IMR-90 (cell line): ENCODE data around the gene SMAD7. TPM values are rescaled to one million over a fixed set of nuclear protein-coding genes. Genes with fewer than 3 reads are reported as not detected.

Source experiments
- ATAC-seq: fragments of 200-7000 bp; cut with Tn5 transposase; 2 replicates; pipeline ENCODE4 v1.9.1; 2020; ENCODE audit warnings: low read depth, mild to moderate bottlenecking, moderate library complexity
- BruUV-seq: library from RNA; stranded (reverse); fragments of 400-500 nt; replicated peaks from 2 replicates; lab custom pipeline; 2021; lab: Mats Ljungman, UMichigan
- CTCF ChIA-PET: fragments of 300-600 bp; formaldehyde crosslinking; extraction: SDS; loops from one replicate; lab custom pipeline; 2021; ENCODE audit warnings: antibody characterized with exemption; lab: Yijun Ruan, JAX
- POLR2A ChIA-PET: fragments of 300-600 bp; sonication (Branson Sonifier 250); formaldehyde crosslinking; loops from one replicate; lab custom pipeline; 2022; ENCODE audit warnings: antibody characterized with exemption; ENCODE audit not compliant: unreplicated experiment; lab: Charles Lee
- DNase-seq: peaks from one replicate; pipeline ENCODE4 v3.0.0; 2013
- H2AFZ ChIP-seq: replicated peaks from 2 replicates; pipeline ENCODE3; 2013; ENCODE audit warnings: low read length, mild to moderate bottlenecking; ENCODE audit not compliant: poor library complexity
- H2AK5ac ChIP-seq: 2 replicates; pipeline ENCODE4 v1.6.1; 2013; ENCODE audit warnings: low read depth, low read length, inconsistent platforms
- H2AK9ac ChIP-seq: replicated peaks from 2 replicates; pipeline ENCODE3; 2013; ENCODE audit warnings: mild to moderate bottlenecking, low read depth, low read length, moderate library complexity; ENCODE audit not compliant: poor library complexity
- H2BK120ac ChIP-seq: 2 replicates; pipeline ENCODE4 v1.6.1; 2013; ENCODE audit warnings: low read depth, low read length, inconsistent platforms
- H2BK15ac ChIP-seq: 3 replicates; pipeline ENCODE4 v1.6.1; 2013; ENCODE audit warnings: low read depth, low read length, inconsistent platforms
- H2BK20ac ChIP-seq: 2 replicates; pipeline ENCODE4 v1.6.1; 2013; ENCODE audit warnings: low read depth, mild to moderate bottlenecking, inconsistent platforms, low read length, moderate library complexity
- H2BK5ac ChIP-seq: 2 replicates; pipeline ENCODE4 v1.6.1; 2013; ENCODE audit warnings: mild to moderate bottlenecking, low read depth, low read length, inconsistent platforms; ENCODE audit not compliant: poor library complexity, severe bottlenecking
- H3K14ac ChIP-seq: replicated peaks from 2 replicates; pipeline ENCODE4 v1.6.1; 2013; ENCODE audit warnings: low read depth, low read length, inconsistent platforms
- H3K18ac ChIP-seq: 2 replicates; pipeline ENCODE4 v1.6.1; 2013; ENCODE audit warnings: low read depth, low read length, control low read depth
- H3K23ac ChIP-seq: 2 replicates; pipeline ENCODE4 v1.6.1; 2013; ENCODE audit warnings: low read depth, low read length, inconsistent platforms
- H3K27ac ChIP-seq: 2 replicates; pipeline ENCODE4 v1.5.1; 2013; ENCODE audit warnings: mild to moderate bottlenecking, control low read depth, low read length; ENCODE audit not compliant: insufficient read depth
- H3K27me3 ChIP-seq: 2 replicates; pipeline ENCODE4 v1.6.1; 2013; ENCODE audit warnings: low read length; ENCODE audit not compliant: control insufficient read depth, insufficient read depth
- H3K36me3 ChIP-seq: 2 replicates; pipeline ENCODE4 v1.6.1; 2013; ENCODE audit warnings: low read length, mixed read lengths; ENCODE audit not compliant: control insufficient read depth, insufficient read depth
- H3K4ac ChIP-seq: 2 replicates; pipeline ENCODE4 v1.6.1; 2013; ENCODE audit warnings: low read depth, low read length, inconsistent platforms
- H3K4me1 ChIP-seq: 2 replicates; pipeline ENCODE4 v1.6.1; 2013; ENCODE audit warnings: low read length, mixed read lengths; ENCODE audit not compliant: control insufficient read depth, insufficient read depth
- H3K4me2 ChIP-seq: 2 replicates; pipeline ENCODE4 v1.6.1; 2013; ENCODE audit warnings: low read depth, mild to moderate bottlenecking, control low read depth, low read length, moderate library complexity
- H3K4me3 ChIP-seq: 2 replicates; pipeline ENCODE4 v1.5.1; 2013; ENCODE audit warnings: low read depth, mild to moderate bottlenecking, control low read depth, low read length, moderate library complexity; ENCODE audit not compliant: insufficient read depth
- H3K56ac ChIP-seq: 2 replicates; pipeline ENCODE4 v1.6.1; 2013; ENCODE audit warnings: low read length, inconsistent platforms; ENCODE audit not compliant: insufficient read depth; ENCODE audit errors: extremely low read depth
- H3K79me1 ChIP-seq, 2 experiments: 2 replicates each; pipeline ENCODE4 v1.6.1; 2013; ENCODE audit warnings: low read length in 2 of 2, inconsistent platforms in 1 of 2, low read depth in 1 of 2
- H3K9ac ChIP-seq: 2 replicates; pipeline ENCODE4 v1.6.1; 2013; ENCODE audit warnings: low read depth, low read length, control low read depth
- H3K9me1 ChIP-seq: 2 replicates; pipeline ENCODE4 v1.6.1; 2013; ENCODE audit warnings: low read length, inconsistent platforms; ENCODE audit not compliant: insufficient read depth
- H3K9me3 ChIP-seq: 2 replicates; pipeline ENCODE4 v1.6.1; 2013; ENCODE audit warnings: low read length; ENCODE audit not compliant: control insufficient read depth, insufficient read depth
- H4K20me1 ChIP-seq: 2 replicates; pipeline ENCODE4 v1.6.1; 2013; ENCODE audit warnings: low read length, inconsistent platforms; ENCODE audit not compliant: insufficient read depth
- H4K5ac ChIP-seq: 2 replicates; pipeline ENCODE4 v1.6.1; 2013; ENCODE audit warnings: mild to moderate bottlenecking, low read depth, low read length, control low read depth
- H4K8ac ChIP-seq, 2 experiments: 2 replicates each; pipeline ENCODE4 v1.6.1; 2013; ENCODE audit warnings: low read depth in 2 of 2, low read length in 2 of 2, control low read depth in 1 of 2, inconsistent platforms in 1 of 2
- H4K91ac ChIP-seq: 2 replicates; pipeline ENCODE4 v1.6.1; 2013; ENCODE audit warnings: low read depth, low read length, inconsistent platforms; ENCODE audit not compliant: insufficient read depth
- BHLHE40 ChIP-seq: fragments of 150-350 bp; IDR thresholded peaks from 2 replicates; pipeline ENCODE4 v1.6.1; 2016; ENCODE audit warnings: mild to moderate bottlenecking, low read depth, low read length
- CEBPB ChIP-seq: IDR thresholded peaks from 2 replicates; pipeline ENCODE4 v1.6.1; 2012; ENCODE audit warnings: low read depth, low read length, improper control_type of control experiment
- CHD1 ChIP-seq: IDR thresholded peaks from 2 replicates; pipeline ENCODE4 v1.6.1; 2012; ENCODE audit warnings: low read depth, low read length, improper control_type of control experiment
- CTCF ChIP-seq: conservative IDR thresholded peaks from 2 replicates; pipeline ENCODE4 v1.5.1; 2012; ENCODE audit warnings: mild to moderate bottlenecking, low read depth, low read length, improper control_type of control experiment
- ELK1 ChIP-seq: fragments of 150-350 bp; IDR thresholded peaks from 2 replicates; pipeline ENCODE4 v1.6.1; 2016; ENCODE audit warnings: low read depth, mild to moderate bottlenecking, low read length, moderate library complexity, borderline replicate concordance
- FOS ChIP-seq: fragments of 150-350 bp; IDR thresholded peaks from 2 replicates; pipeline ENCODE4 v1.6.1; 2016; ENCODE audit warnings: low read depth, low read length
- MAFK ChIP-seq: IDR thresholded peaks from 2 replicates; pipeline ENCODE4 v1.6.1; 2012; ENCODE audit warnings: low read depth, low read length, improper control_type of control experiment
- MAZ ChIP-seq: IDR thresholded peaks from 2 replicates; pipeline ENCODE4 v1.6.1; 2012; ENCODE audit warnings: low read depth, mild to moderate bottlenecking, low read length, improper control_type of control experiment, moderate library complexity, borderline replicate concordance
- MXI1 ChIP-seq: IDR thresholded peaks from 2 replicates; pipeline ENCODE4 v1.6.1; 2012; ENCODE audit warnings: low read depth, mild to moderate bottlenecking, low read length, moderate library complexity, borderline replicate concordance
- NFE2L2 ChIP-seq: fragments of 150-350 bp; IDR thresholded peaks from 2 replicates; pipeline ENCODE4 v1.6.1; 2016; ENCODE audit warnings: low read depth, mild to moderate bottlenecking, low read length
- POLR2A ChIP-seq: IDR thresholded peaks from 2 replicates; pipeline ENCODE4 v1.6.1; 2012; ENCODE audit warnings: mild to moderate bottlenecking, low read depth, low read length
- RAD21 ChIP-seq: IDR thresholded peaks from 2 replicates; pipeline ENCODE4 v1.6.1; 2012; ENCODE audit warnings: low read length, improper control_type of control experiment
- RCOR1 ChIP-seq: IDR thresholded peaks from 2 replicates; pipeline ENCODE4 v1.6.1; 2012; ENCODE audit warnings: mild to moderate bottlenecking, low read length, improper control_type of control experiment; ENCODE audit not compliant: insufficient replicate concordance
- RFX5 ChIP-seq: IDR thresholded peaks from 2 replicates; pipeline ENCODE4 v1.8.0; 2012; ENCODE audit warnings: low read depth, mild to moderate bottlenecking, low read length, moderate library complexity
- SMC3 ChIP-seq: fragments of 150-350 bp; IDR thresholded peaks from 2 replicates; pipeline ENCODE4 v1.6.1; 2016; ENCODE audit warnings: low read depth, mild to moderate bottlenecking, antibody characterized with exemption, low read length, moderate library complexity
- USF2 ChIP-seq: fragments of 150-350 bp; IDR thresholded peaks from 2 replicates; pipeline ENCODE4 v1.6.1; 2017; ENCODE audit warnings: mild to moderate bottlenecking, antibody characterized with exemption, low read length, low read depth
- WGBS, 2 experiments: methylation state at CpG; one replicate each; pipeline versions ENCODE4 v1.1.5 to v1.1.7; 2013; ENCODE audit warnings: missing lambda C conversion rate in 2 of 2; ENCODE audit not compliant: insufficient read length in 1 of 2; ENCODE audit errors: extremely low coverage in 2 of 2; 5-methylcytosine and 5-hydroxymethylcytosine counted together
- dilution Hi-C: fragments of 300-500 bp; cut with HindIII; formaldehyde crosslinking; loops from one replicate; pipeline ENCODE4 v1.14.3; 2018; ENCODE audit warnings: low sequenced_read_pairs; ENCODE audit not compliant: unreplicated experiment
- in situ Hi-C: fragments of 300-500 bp; cut with MboI; formaldehyde crosslinking; loops from 3 replicates; pipeline ENCODE4 v1.14.3; 2019; ENCODE audit warnings: low sequenced_read_pairs, inconsistent platforms, mixed read lengths
- intact Hi-C: fragments of 100-400 bp; cut with micrococcal nuclease; formaldehyde crosslinking; loops from 2 replicates; pipeline ENCODE4 v1.10.0; 2022
- polyA plus RNA-seq, 3 experiments: library from polyadenylated mRNA; depleted of rRNA; stranded (reverse); fragments of >200 nt; gene quantifications; 2 replicates each; pipeline ENCODE4 v1.2.3, GENCODE V29; 2012; ENCODE audit warnings: low replicate concordance in 1 of 3
- total RNA-seq: library from RNA; depleted of rRNA; stranded (reverse); fragments of >200 nt; gene quantifications from 2 replicates; pipeline ENCODE4 v1.2.3, GENCODE V29; 2012

The SMAD7 gene
- total and polyA plus RNA-seq, 2 of the 4 experiments (the other 2 are of a cell fraction), result 15.8 to 17.6 TPM

- Histone ChIP-seq H3K79me1 (no peaks in the 10 kb centered on the region), H3K14ac (no peak overlapping the region; the same call in 1 of the 2 replicates), H2BK20ac (no peak overlapping the region), H3K27me3 (no peaks in the 10 kb centered on the region), H2AFZ (no peak overlapping the region), H4K91ac (no peak overlapping the region), H3K56ac (no peak overlapping the region), H3K4me3 (no peak overlapping the region), H3K18ac (no peak overlapping the region), H4K5ac (no peak overlapping the region), H2BK15ac (no peak overlapping the region), H3K9me1 (peaks cover 17% of the 10 kb centered on the region), H2BK120ac (no peak overlapping the region), H3K27ac (no peak overlapping the region), H3K4ac (peak overlapping the region; percentile 58), H3K9me3 (no peaks in the 10 kb centered on the region), H4K8ac (no peak overlapping the region), H3K23ac (no peak overlapping the region), H3K36me3 (no peaks in the 10 kb centered on the region), H2BK5ac (no peak overlapping the region), H3K4me1 (peaks cover 11% of the 10 kb centered on the region; the same call in 1 of the 2 replicates), H4K20me1 (no peaks in the 10 kb centered on the region), H3K4me2 (no peak overlapping the region), H2AK5ac (peak overlapping the region; percentile 24; the same call in 1 of the 2 replicates), H2AK9ac (no peak overlapping the region), H3K9ac (no peak overlapping the region)
- intact Hi-C loops, result no loop called here
- ChIA-PET POLR2A (no interaction called here), CTCF (no interaction called here)
- dilution Hi-C loops, result no loop called here
- no CpG with 5 or more reads among the region's 7 CpGs for WGBS, 2 experiments
- DNase-seq (no peak), ATAC-seq (no peak)
- no TSS peak for BruUV-seq
- TF ChIP-seq MAZ (no peak), RCOR1 (no peak), CEBPB (no peak), SMC3 (no peak), BHLHE40 (no peak), NFE2L2 (no peak), POLR2A (no peak), MXI1 (no peak), RAD21 (no peak), FOS (no peak), CTCF (no peak), RFX5 (no peak), CHD1 (no peak), ELK1 (no peak), MAFK (no peak), USF2 (no peak)
- in situ Hi-C loops, result no loop called here
Observed at GRCh38 chr18:48982266-48982665, 31.5 kb upstream of the SMAD7 start.
